HepG2 (cell line): ENCODE data around the gene PLBD2. TPM values are rescaled to one million over a fixed set of nuclear protein-coding genes. Genes with fewer than 3 reads are reported as not detected.

Source experiments
- ATRX ChIP-seq: sonication (generic); formaldehyde crosslinking; IDR thresholded peaks from 2 replicates; pipeline ENCODE4 v1.4.0; 2020; ENCODE audit warnings: missing genetic modification reagents, borderline replicate concordance
- CC2D1A ChIP-seq: sonication (generic); formaldehyde crosslinking; IDR thresholded peaks from 2 replicates; pipeline ENCODE4 v1.8.1; 2023; ENCODE audit warnings: mild to moderate bottlenecking, missing genetic modification reagents
- DMTF1 ChIP-seq: sonication (generic); formaldehyde crosslinking; IDR thresholded peaks from 2 replicates; pipeline ENCODE4 v1.4.0; 2020; ENCODE audit warnings: mild to moderate bottlenecking, missing genetic modification reagents
- DNMT3B ChIP-seq: conservative IDR thresholded peaks from 2 replicates; pipeline ENCODE4 v1.6.1; 2016; ENCODE audit warnings: missing biosample characterization, control low read depth
- FLYWCH1 ChIP-seq: sonication (generic); formaldehyde crosslinking; IDR thresholded peaks from 2 replicates; pipeline ENCODE4 v1.8.1; 2023; ENCODE audit warnings: mild to moderate bottlenecking, missing genetic modification reagents
- HINFP ChIP-seq: sonication (generic); formaldehyde crosslinking; IDR thresholded peaks from 2 replicates; pipeline ENCODE4 v1.4.0; 2020; ENCODE audit warnings: low read depth, mild to moderate bottlenecking, missing genetic modification reagents
- HNF1B ChIP-seq: sonication (generic); formaldehyde crosslinking; IDR thresholded peaks from 2 replicates; pipeline ENCODE4 v1.5.1; 2020; ENCODE audit warnings: mild to moderate bottlenecking, moderate library complexity, missing genetic modification reagents
- KMT2B ChIP-seq: IDR thresholded peaks from 2 replicates; pipeline ENCODE4 v1.6.1; 2016; ENCODE audit warnings: missing genetic modification reagents, missing compliant biosample characterization
- MNT ChIP-seq: fragments of 450-650 bp; IDR thresholded peaks from 2 replicates; pipeline ENCODE4 v1.6.1; 2016
- PHF20 ChIP-seq: sonication (generic); formaldehyde crosslinking; IDR thresholded peaks from 2 replicates; pipeline ENCODE4 v1.5.0; 2020; ENCODE audit warnings: mild to moderate bottlenecking, missing genetic modification reagents
- ZMAT3 ChIP-seq: sonication (generic); formaldehyde crosslinking; conservative IDR thresholded peaks from 2 replicates; pipeline ENCODE4 v1.7.0; 2021; ENCODE audit warnings: missing genetic modification reagents
- ZNF138 ChIP-seq: sonication (generic); formaldehyde crosslinking; IDR thresholded peaks from 2 replicates; pipeline ENCODE4 v1.5.0; 2020; ENCODE audit warnings: mild to moderate bottlenecking, low read depth, missing genetic modification reagents
- ZNF574 ChIP-seq: sonication (generic); formaldehyde crosslinking; IDR thresholded peaks from 2 replicates; pipeline ENCODE4 v1.4.0; 2020; ENCODE audit warnings: missing genetic modification reagents
- ZNF614 ChIP-seq: IDR thresholded peaks from 2 replicates; pipeline ENCODE4 v1.6.1; 2018; ENCODE audit warnings: missing biosample characterization, missing genetic modification reagents, inconsistent platforms, borderline replicate concordance
- ZNF720 ChIP-seq: sonication (generic); formaldehyde crosslinking; IDR thresholded peaks from 2 replicates; pipeline ENCODE4 v1.4.0; 2020; ENCODE audit warnings: missing genetic modification reagents
- polyA plus RNA-seq, 8 experiments: library from polyadenylated mRNA; depleted of rRNA in 3 of 8; stranded (reverse) in 7 of 8; unstranded in 1 of 8; fragments of >200 nt; fragmentation: Illumina TruSeq in 4 of 8; extraction: Trizol in 4 of 8; gene quantifications; 2 replicates each; pipeline versions ENCODE4 v1.2.1 to v1.2.3, GENCODE V29; 2011 to 2016; ENCODE audit warnings: low read depth in 4 of 8, missing spikeins in 1 of 8, mixed read lengths in 1 of 8; ENCODE audit not compliant: insufficient read depth in 1 of 8
- total RNA-seq, 5 experiments: library from RNA; depleted of rRNA; stranded (reverse); fragments of >200 nt; fragmentation: Illumina TruSeq; extraction: Trizol; gene quantifications; 2 replicates each; pipeline ENCODE4 v1.2.3, GENCODE V29; 2016; ENCODE audit warnings: low read depth in 1 of 5

Gene PLBD2
- total and polyA plus RNA-seq, 2 of the 13 experiments (the other 11 are each of a cell fraction or from before 2014, with no cell fraction given) = 6.7 to 8.5 TPM

- TF ChIP-seq ZNF720 (CRISPR knock-in tag) (no peak), DNMT3B (CRISPR knock-in tag) (no peak), ZNF614 (no peak), ZNF138 (no peak), ATRX (no peak), MNT (0 out of 2 replicates have a peak, but pooled peaks have one; percentile 17), HINFP (0 out of 2 replicates have a peak, but pooled peaks have one; percentile 61), KMT2B (CRISPR knock-in tag) (no peak), ZMAT3 (CRISPR knock-in tag) (no peak; the same call in none of the 2 replicates), FLYWCH1 (no peak), HNF1B (CRISPR knock-in tag) (no peak), CC2D1A (no peak), ZNF574 (CRISPR knock-in tag) (no peak), DMTF1 (CRISPR knock-in tag) (no peak), PHF20 (CRISPR knock-in tag) (peak; percentile 52; the same call in 1 of the 2 replicates)
Measured at GRCh38 chr12:113358381-113359132, at the start of gene PLBD2 (continued).
